Measurements from ENCODE around the gene ZBTB7C. TPM values are rescaled to one million over a fixed set of nuclear protein-coding genes. Genes with fewer than 3 reads are reported as not detected.

Gene ZBTB7C
- polyA plus RNA-seq, 2 of the 4 experiments (the other 2 are of a cell fraction): 0.10 to 0.12 TPM

DNA sequence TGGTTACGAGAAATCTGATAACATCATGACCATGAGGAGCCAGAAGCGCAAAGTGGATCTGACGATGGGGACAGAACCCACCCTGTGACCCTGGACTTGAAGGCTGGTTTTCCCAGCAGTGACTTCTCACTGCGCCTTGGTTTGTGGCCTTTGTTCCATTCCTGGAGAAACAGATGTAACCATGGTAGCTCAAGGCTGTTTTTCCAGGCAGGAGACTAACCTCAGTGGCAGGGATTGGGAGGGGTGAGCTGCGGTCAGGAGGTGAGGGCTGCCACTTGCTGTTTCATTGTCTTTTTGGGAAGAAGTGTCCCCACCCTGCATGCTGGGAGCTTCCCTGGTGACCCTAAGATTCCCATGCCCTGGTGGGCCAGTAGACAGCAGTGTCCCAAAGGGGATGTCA is 362.3 kb downstream of the ZBTB7C start (continued):
- TF ChIP-seq, protein P1, sequence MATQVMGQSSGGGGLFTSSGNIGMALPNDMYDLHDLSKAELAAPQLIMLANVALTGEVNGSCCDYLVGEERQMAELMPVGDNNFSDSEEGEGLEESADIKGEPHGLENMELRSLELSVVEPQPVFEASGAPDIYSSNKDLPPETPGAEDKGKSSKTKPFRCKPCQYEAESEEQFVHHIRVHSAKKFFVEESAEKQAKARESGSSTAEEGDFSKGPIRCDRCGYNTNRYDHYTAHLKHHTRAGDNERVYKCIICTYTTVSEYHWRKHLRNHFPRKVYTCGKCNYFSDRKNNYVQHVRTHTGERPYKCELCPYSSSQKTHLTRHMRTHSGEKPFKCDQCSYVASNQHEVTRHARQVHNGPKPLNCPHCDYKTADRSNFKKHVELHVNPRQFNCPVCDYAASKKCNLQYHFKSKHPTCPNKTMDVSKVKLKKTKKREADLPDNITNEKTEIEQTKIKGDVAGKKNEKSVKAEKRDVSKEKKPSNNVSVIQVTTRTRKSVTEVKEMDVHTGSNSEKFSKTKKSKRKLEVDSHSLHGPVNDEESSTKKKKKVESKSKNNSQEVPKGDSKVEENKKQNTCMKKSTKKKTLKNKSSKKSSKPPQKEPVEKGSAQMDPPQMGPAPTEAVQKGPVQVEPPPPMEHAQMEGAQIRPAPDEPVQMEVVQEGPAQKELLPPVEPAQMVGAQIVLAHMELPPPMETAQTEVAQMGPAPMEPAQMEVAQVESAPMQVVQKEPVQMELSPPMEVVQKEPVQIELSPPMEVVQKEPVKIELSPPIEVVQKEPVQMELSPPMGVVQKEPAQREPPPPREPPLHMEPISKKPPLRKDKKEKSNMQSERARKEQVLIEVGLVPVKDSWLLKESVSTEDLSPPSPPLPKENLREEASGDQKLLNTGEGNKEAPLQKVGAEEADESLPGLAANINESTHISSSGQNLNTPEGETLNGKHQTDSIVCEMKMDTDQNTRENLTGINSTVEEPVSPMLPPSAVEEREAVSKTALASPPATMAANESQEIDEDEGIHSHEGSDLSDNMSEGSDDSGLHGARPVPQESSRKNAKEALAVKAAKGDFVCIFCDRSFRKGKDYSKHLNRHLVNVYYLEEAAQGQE (IDR thresholded peaks at IDR 0.05): no peak
- TF ChIP-seq NFE2L2 (conservative IDR thresholded peaks at IDR 0.05; ENCODE audit: low read length) (no peak), HOXB13 (CRISPR knock-in tag; IDR thresholded peaks at IDR 0.05; ENCODE audit: low read depth) (no peak), GATA3 (IDR thresholded peaks at IDR 0.05; ENCODE audit: borderline replicate concordance) (no peak), HOXB5 (CRISPR knock-in tag; IDR thresholded peaks at IDR 0.05) (no peak), CHD4 (IDR thresholded peaks at IDR 0.05; ENCODE audit: borderline replicate concordance) (no peak), TP53 (CRISPR knock-in tag; IDR thresholded peaks at IDR 0.05) (no peak)

- Histone ChIP-seq H3K9me3 (0 out of 3 replicates have a peak, but pooled peaks cover 3% of the 10 kb centered on the region), H3K4me1 (no peaks in the 10 kb centered on the region), H3K4me3 (no peak overlapping the region), H3K27ac (no peak overlapping the region), H3K4me2 (no peak overlapping the region)
- 0% methylated on average over 2 of the region's 2 CpGs for WGBS (ENCODE audit: missing lambda C conversion rate)
- no peak for DNase-seq (ENCODE audit: low read depth in 1 of 2, low spot score in 1 of 2)
- no peak for ATAC-seq
- ChIA-PET CTCF (interaction anchor here (1.8 kb wide), 1 partner anchor 16 kb away, joined by 4 read pairs; no protein-coding TSS in a partner anchor), POLR2A (no interaction called here)
- TF ChIP-seq USF2 (IDR thresholded peaks at IDR 0.05) (no peak), CHD4 (IDR thresholded peaks at IDR 0.05; ENCODE audit: borderline replicate concordance) (no peak)
- FAIRE-seq: no peak
Observed at GRCh38 chr18:48045744-48046143, 363.4 kb downstream of the ZBTB7C start.

DNA sequence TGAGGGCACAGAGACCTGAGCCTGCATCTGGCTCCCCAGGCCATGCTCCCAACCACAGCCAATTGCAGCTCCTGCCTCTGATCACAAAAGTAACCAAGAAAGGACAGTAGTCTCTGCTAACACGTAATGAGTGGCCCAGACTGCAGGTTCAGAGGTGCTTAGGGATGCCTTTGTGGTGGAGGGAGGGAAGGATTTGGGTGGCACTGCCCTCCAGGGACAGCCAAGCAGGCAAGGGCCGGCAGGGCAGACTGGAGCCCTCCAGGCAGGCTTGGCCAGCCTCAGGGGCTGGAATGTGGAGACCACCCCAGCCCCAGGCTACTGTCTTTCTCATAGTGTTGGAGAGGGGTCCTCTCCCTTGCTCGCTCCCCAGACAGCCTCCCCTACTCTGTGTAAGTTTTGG is 364.2 kb downstream of the ZBTB7C start:
- no peak overlapping the region for H3K4me3 ChIP-seq
- no peak for FAIRE-seq
- TF ChIP-seq CBX8 (IDR thresholded peaks at IDR 0.05): no peak
- no peak for TF ChIP-seq ESRRA (IDR thresholded peaks at IDR 0.05; ENCODE audit: borderline replicate concordance, low read length)
- no peak for TF ChIP-seq NFE2L2 (conservative IDR thresholded peaks at IDR 0.05; ENCODE audit: low read length)
- TF ChIP-seq HEYL (CRISPR knock-in tag; IDR thresholded peaks at IDR 0.05): no peak
- no peak for TF ChIP-seq KDM5A (IDR thresholded peaks at IDR 0.05)
- no peak for TF ChIP-seq RCOR1 (IDR thresholded peaks at IDR 0.05; ENCODE audit: low read depth, low read length)
- ChIA-PET POLR2A (no interaction called here), CTCF (interaction anchor here (0.9 to 1.8 kb wide), 4 partner anchors 10 to 402 kb away, joined by 3 to 8 read pairs (median 4); no protein-coding TSS in a partner anchor)
- no peaks in the 10 kb centered on the region for H3K4me1 ChIP-seq
- WGBS (ENCODE audit: missing lambda C conversion rate): 0% methylated on average over 1 of the region's 3 CpGs
- H3K27ac ChIP-seq: no peak overlapping the region
- no peak overlapping the region for H3K4me2 ChIP-seq
- DNase-seq (ENCODE audit: low read depth in 1 of 2, low spot score in 1 of 2): no peak
- ATAC-seq: no peak
- 0 out of 3 replicates have a peak, but pooled peaks cover 3% of the 10 kb centered on the region for H3K9me3 ChIP-seq

- TF ChIP-seq CBX2 (IDR thresholded peaks at IDR 0.05; ENCODE audit: borderline replicate concordance, low read depth): no peak
- no peak for TF ChIP-seq GATA3 (IDR thresholded peaks at IDR 0.05; ENCODE audit: borderline replicate concordance)
- no peak for TF ChIP-seq EHMT2 (IDR thresholded peaks at IDR 0.05; ENCODE audit: low read depth)
- no peak for TF ChIP-seq MAFK (IDR thresholded peaks at IDR 0.05; ENCODE audit: partially characterized antibody)
- no peak for TF ChIP-seq TFCP2L1 (CRISPR knock-in tag; IDR thresholded peaks at IDR 0.05)
- TF ChIP-seq POLR2A (IDR thresholded peaks at IDR 0.05; ENCODE audit: low read length): no peak
- TF ChIP-seq NR3C1 (IDR thresholded peaks at IDR 0.05): no peak
- no peak for TF ChIP-seq TP53 (CRISPR knock-in tag; IDR thresholded peaks at IDR 0.05)
- TF ChIP-seq CBX8 (IDR thresholded peaks at IDR 0.05): no peak
- TF ChIP-seq FOSL2 (IDR thresholded peaks at IDR 0.05): no peak
- no peak for TF ChIP-seq FOSL2 (CRISPR knock-in tag; IDR thresholded peaks at IDR 0.05)
- no peak for TF ChIP-seq RAD21 (conservative IDR thresholded peaks at IDR 0.05 in 1 of 2, IDR thresholded peaks at IDR 0.05 in 1 of 2)
- TF ChIP-seq CHD4 (IDR thresholded peaks at IDR 0.05; ENCODE audit: borderline replicate concordance): no peak
- TF ChIP-seq, protein P2, sequence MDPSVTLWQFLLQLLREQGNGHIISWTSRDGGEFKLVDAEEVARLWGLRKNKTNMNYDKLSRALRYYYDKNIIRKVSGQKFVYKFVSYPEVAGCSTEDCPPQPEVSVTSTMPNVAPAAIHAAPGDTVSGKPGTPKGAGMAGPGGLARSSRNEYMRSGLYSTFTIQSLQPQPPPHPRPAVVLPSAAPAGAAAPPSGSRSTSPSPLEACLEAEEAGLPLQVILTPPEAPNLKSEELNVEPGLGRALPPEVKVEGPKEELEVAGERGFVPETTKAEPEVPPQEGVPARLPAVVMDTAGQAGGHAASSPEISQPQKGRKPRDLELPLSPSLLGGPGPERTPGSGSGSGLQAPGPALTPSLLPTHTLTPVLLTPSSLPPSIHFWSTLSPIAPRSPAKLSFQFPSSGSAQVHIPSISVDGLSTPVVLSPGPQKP (IDR thresholded peaks at IDR 0.05; ENCODE audit: low read depth, low read length): no peak
- TF ChIP-seq ZFP36 (IDR thresholded peaks at IDR 0.05; ENCODE audit: borderline replicate concordance, partially characterized antibody): no peak
- TF ChIP-seq BHLHE40 (IDR thresholded peaks at IDR 0.05; ENCODE audit: low read depth, low read length): no peak
- no peak for TF ChIP-seq NFE2L2 (conservative IDR thresholded peaks at IDR 0.05; ENCODE audit: low read length)
- no peak for TF ChIP-seq KDM5A (IDR thresholded peaks at IDR 0.05)
- TF ChIP-seq MAX (IDR thresholded peaks at IDR 0.05): no peak
- H3K4me1 ChIP-seq: no peaks in the 10 kb centered on the region
- H3K4me3 ChIP-seq: no peak overlapping the region
- DNase-seq (ENCODE audit: low read depth in 1 of 2, low spot score in 1 of 2): no peak
- ChIA-PET POLR2A (no interaction called here), CTCF (interaction anchor here (1.8 kb wide), 1 partner anchor 403 kb away, joined by 8 read pairs; no protein-coding TSS in a partner anchor)
- 0 out of 3 replicates have a peak, but pooled peaks cover 3% of the 10 kb centered on the region for H3K9me3 ChIP-seq
- H3K27ac ChIP-seq: no peak overlapping the region
- FAIRE-seq: no peak
- WGBS (ENCODE audit: missing lambda C conversion rate): 41% methylated on average over 3 of the region's 3 CpGs
- no peak overlapping the region for H3K4me2 ChIP-seq
- no peak for ATAC-seq
Observed at GRCh38 chr18:48043166-48043565, 366.0 kb downstream of the ZBTB7C start.

Measured in A549 (cell line).